SK-N-MC (cell line): ENCODE results near the gene EDA.

Experiments used
- EZH2 ChIP-seq: fragments of 200-600 bp; sonication (generic); IDR thresholded peaks from one replicate; pipeline ENCODE4 v1.6.1; 2017; ENCODE audit warnings: antibody characterized with exemption
- FOXP2 ChIP-seq: optimal IDR thresholded peaks from 2 replicates; pipeline ENCODE3; 2011; ENCODE audit warnings: mild to moderate bottlenecking, moderate library complexity; ENCODE audit not compliant: insufficient read depth; ENCODE audit errors: extremely low read length, control extremely low read depth
- POLR2AphosphoS5 ChIP-seq: IDR thresholded peaks from 2 replicates; pipeline ENCODE4 v1.6.1; 2012; ENCODE audit warnings: mild to moderate bottlenecking, low read depth, low read length, borderline replicate concordance

- TF ChIP-seq EZH2 (no peak), POLR2AphosphoS5 (no peak), FOXP2 (no peak)
Measured at GRCh38 chrX:69664693-69665092, 48.8 kb downstream of the EDA start.
